Vagina (tissue), 2 donors: ENCODE data around the gene AZU1. TPM values are rescaled to one million over a fixed set of nuclear protein-coding genes. Genes with fewer than 3 reads are reported as not detected.

ENCODE experiments used
- DNase-seq, 2 donors: peaks; one replicate each; pipeline ENCODE4 v3.0.0-alpha.2; 2017; ENCODE audit errors: extremely low spot score in 2 of 2
- H3K27ac ChIP-seq: fragments of 200-600 bp; sonication (generic); one replicate; pipeline ENCODE4 v1.5.1; 2019
- H3K27me3 ChIP-seq: fragments of 200-600 bp; sonication (generic); one replicate; pipeline ENCODE4 v1.5.1; 2019
- H3K36me3 ChIP-seq, 2 donors: fragments of 200-600 bp; sonication (generic); one replicate each; pipeline ENCODE4 v1.5.1; 2017 to 2019
- H3K4me1 ChIP-seq: fragments of 200-600 bp; sonication (generic); one replicate; pipeline ENCODE4 v1.5.1; 2019
- H3K4me3 ChIP-seq, 2 donors: fragments of 200-600 bp; sonication (generic); 1 replicate in 1 of 2; 2 replicates in 1 of 2; pipeline ENCODE4 v1.5.1; 2016 to 2019
- H3K9me3 ChIP-seq: fragments of 200-600 bp; sonication (generic); one replicate; pipeline ENCODE4 v1.5.1; 2019
- POLR2A ChIP-seq, 2 donors: fragments of 450-650 bp; IDR thresholded peaks; one replicate each; pipeline ENCODE4 v1.6.1; 2017; ENCODE audit warnings: antibody characterized with exemption in 2 of 2, mild to moderate bottlenecking in 2 of 2, moderate library complexity in 2 of 2
- POLR2AphosphoS5 ChIP-seq, 2 donors: sonication (generic); formaldehyde crosslinking; IDR thresholded peaks; one replicate each; pipeline ENCODE4 v1.9.0; 2017; ENCODE audit warnings: antibody characterized with exemption in 2 of 2, mild to moderate bottlenecking in 2 of 2, low read depth in 1 of 2; ENCODE audit not compliant: insufficient read depth in 1 of 2
- intact Hi-C: fragments of 100-400 bp; cut with DNase I; formaldehyde crosslinking; loops from one replicate; pipeline ENCODE4 v1.15.1; 2023
- total RNA-seq: library from RNA; depleted of rRNA; stranded (reverse); fragments of >200 nt; gene quantifications from one replicate; pipeline ENCODE4 v1.2.3, GENCODE V29; 2016
- TF ChIP-seq, protein P1 (sequence below), 3 experiments: fragments of 450-650 bp in 2 of 3; fragments of 200-600 bp in 1 of 3; sonication (generic) in 1 of 3; IDR thresholded peaks; one replicate each; pipeline ENCODE4 v1.5.1; 2017 to 2019; ENCODE audit warnings: antibody characterized with exemption in 3 of 3, mild to moderate bottlenecking in 2 of 3, moderate library complexity in 2 of 3

AZU1 gene
- total RNA-seq, 1 donor from 2014 or later, result not detected

GRCh38 chr19:821231-821824 is 6.3 kb upstream of the AZU1 start:
- no peaks in the 10 kb centered on the region for H3K9me3 ChIP-seq
- DNase-seq, result no peak
- intact Hi-C loops, result no loop called here
- H3K4me3 ChIP-seq, result peak overlapping the region; percentile 24 to 44
- no peak for TF ChIP-seq POLR2A (IDR thresholded peaks at IDR 0.05)
- TF ChIP-seq, protein P1, sequence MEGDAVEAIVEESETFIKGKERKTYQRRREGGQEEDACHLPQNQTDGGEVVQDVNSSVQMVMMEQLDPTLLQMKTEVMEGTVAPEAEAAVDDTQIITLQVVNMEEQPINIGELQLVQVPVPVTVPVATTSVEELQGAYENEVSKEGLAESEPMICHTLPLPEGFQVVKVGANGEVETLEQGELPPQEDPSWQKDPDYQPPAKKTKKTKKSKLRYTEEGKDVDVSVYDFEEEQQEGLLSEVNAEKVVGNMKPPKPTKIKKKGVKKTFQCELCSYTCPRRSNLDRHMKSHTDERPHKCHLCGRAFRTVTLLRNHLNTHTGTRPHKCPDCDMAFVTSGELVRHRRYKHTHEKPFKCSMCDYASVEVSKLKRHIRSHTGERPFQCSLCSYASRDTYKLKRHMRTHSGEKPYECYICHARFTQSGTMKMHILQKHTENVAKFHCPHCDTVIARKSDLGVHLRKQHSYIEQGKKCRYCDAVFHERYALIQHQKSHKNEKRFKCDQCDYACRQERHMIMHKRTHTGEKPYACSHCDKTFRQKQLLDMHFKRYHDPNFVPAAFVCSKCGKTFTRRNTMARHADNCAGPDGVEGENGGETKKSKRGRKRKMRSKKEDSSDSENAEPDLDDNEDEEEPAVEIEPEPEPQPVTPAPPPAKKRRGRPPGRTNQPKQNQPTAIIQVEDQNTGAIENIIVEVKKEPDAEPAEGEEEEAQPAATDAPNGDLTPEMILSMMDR (IDR thresholded peaks at IDR 0.05), result no peak
- no peak for TF ChIP-seq POLR2AphosphoS5 (IDR thresholded peaks at IDR 0.05; ENCODE audit: insufficient read depth in 1 of 2, low read depth in 1 of 2)
- peaks cover 19% of the 10 kb centered on the region for H3K27me3 ChIP-seq
- H3K4me1 ChIP-seq, result peaks cover 17% of the 10 kb centered on the region
- H3K27ac ChIP-seq, result no peak overlapping the region
- H3K36me3 ChIP-seq, result no peaks in the 10 kb centered on the region

GRCh38 chr19:821825-822503 is 5.7 kb upstream of the AZU1 start, which contains the start of gene PLPPR3:
TSS of gene PLPPR3 (minus strand) at chr19:821955. CDS start at chr19:821559, 396 bp downstream.
- peak within 1 kb of the TSS; percentile 24 to 44 for H3K4me3 ChIP-seq
- H3K4me1 ChIP-seq, result peaks cover 17% of the 10 kb centered on the region
- no peak for TF ChIP-seq POLR2A (IDR thresholded peaks at IDR 0.05)
- TF ChIP-seq, protein P1 (IDR thresholded peaks at IDR 0.05), result no peak
- TF ChIP-seq POLR2AphosphoS5 (IDR thresholded peaks at IDR 0.05; ENCODE audit: insufficient read depth in 1 of 2, low read depth in 1 of 2), result no peak
- no peak within 1 kb of the TSS for H3K27ac ChIP-seq
- no peaks in the 10 kb centered on the region for H3K36me3 ChIP-seq
- no peaks in the 10 kb centered on the region for H3K9me3 ChIP-seq
- intact Hi-C loops, result no loop called here
- DNase-seq, result no peak
- H3K27me3 ChIP-seq, result peaks cover 19% of the 10 kb centered on the region

GRCh38 chr19:823565-824121 is 4.0 kb upstream of the AZU1 start:
- Histone ChIP-seq H3K27me3 (peaks cover 19% of the 10 kb centered on the region), H3K4me3 (no peak overlapping the region), H3K27ac (no peak overlapping the region), H3K9me3 (no peaks in the 10 kb centered on the region), H3K36me3 (no peaks in the 10 kb centered on the region), H3K4me1 (peaks cover 17% of the 10 kb centered on the region)
- DNase-seq, result no peak
- TF ChIP-seq, protein P1 (IDR thresholded peaks at IDR 0.05), result no peak
- TF ChIP-seq POLR2AphosphoS5 (IDR thresholded peaks at IDR 0.05; ENCODE audit: insufficient read depth in 1 of 2, low read depth in 1 of 2) (no peak), POLR2A (IDR thresholded peaks at IDR 0.05) (no peak)
- intact Hi-C loops, result no loop called here

DNA sequence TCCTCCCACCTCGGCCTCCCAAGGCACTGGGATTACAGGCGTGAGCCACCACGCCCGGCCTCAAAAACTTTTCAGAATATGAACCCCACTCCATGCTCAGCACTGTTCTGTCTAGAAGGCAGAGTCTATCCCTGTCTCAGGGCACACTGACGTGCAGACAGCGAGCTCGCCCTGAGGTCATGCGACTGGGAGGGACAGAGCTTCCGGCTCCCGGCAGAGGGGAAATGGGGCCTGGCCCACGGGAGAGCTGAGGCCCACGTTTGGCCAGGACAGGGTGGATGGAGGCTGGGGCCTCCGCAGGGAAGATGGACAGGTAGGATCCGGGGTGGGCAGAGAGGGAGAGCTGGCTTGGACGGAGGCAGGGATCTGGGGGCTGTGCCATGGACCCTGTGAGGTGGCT is 2.8 kb upstream of the AZU1 start:
- Histone ChIP-seq H3K27ac (no peak overlapping the region), H3K36me3 (no peaks in the 10 kb centered on the region), H3K9me3 (no peaks in the 10 kb centered on the region), H3K4me1 (peaks cover 17% of the 10 kb centered on the region), H3K27me3 (peaks cover 19% of the 10 kb centered on the region), H3K4me3 (no peak overlapping the region)
- intact Hi-C loops, result no loop called here
- no peak for DNase-seq
- TF ChIP-seq, protein P1 (IDR thresholded peaks at IDR 0.05), result no peak
- TF ChIP-seq POLR2A (IDR thresholded peaks at IDR 0.05) (no peak), POLR2AphosphoS5 (IDR thresholded peaks at IDR 0.05; ENCODE audit: insufficient read depth in 1 of 2, low read depth in 1 of 2) (no peak)
